ENCODE results near the gene EBF4.

- TF ChIP-seq, protein P1, sequence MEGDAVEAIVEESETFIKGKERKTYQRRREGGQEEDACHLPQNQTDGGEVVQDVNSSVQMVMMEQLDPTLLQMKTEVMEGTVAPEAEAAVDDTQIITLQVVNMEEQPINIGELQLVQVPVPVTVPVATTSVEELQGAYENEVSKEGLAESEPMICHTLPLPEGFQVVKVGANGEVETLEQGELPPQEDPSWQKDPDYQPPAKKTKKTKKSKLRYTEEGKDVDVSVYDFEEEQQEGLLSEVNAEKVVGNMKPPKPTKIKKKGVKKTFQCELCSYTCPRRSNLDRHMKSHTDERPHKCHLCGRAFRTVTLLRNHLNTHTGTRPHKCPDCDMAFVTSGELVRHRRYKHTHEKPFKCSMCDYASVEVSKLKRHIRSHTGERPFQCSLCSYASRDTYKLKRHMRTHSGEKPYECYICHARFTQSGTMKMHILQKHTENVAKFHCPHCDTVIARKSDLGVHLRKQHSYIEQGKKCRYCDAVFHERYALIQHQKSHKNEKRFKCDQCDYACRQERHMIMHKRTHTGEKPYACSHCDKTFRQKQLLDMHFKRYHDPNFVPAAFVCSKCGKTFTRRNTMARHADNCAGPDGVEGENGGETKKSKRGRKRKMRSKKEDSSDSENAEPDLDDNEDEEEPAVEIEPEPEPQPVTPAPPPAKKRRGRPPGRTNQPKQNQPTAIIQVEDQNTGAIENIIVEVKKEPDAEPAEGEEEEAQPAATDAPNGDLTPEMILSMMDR (conservative IDR thresholded peaks at IDR 0.05; ENCODE audit: low read length), result no peak
- no peak for TF ChIP-seq EZH2phosphoT487 (IDR thresholded peaks at IDR 0.05; ENCODE audit: borderline replicate concordance)
Measured at GRCh38 chr20:2729791-2730190, 37.2 kb downstream of the EBF4 start.

Measured in Loucy (cell line).